Astrocyte (in vitro differentiated cells and primary cell): Measurements from ENCODE around the gene UQCC2. TPM values are rescaled to one million over a fixed set of nuclear protein-coding genes. Genes with fewer than 3 reads are reported as not detected.

Experiments used
- DNase-seq: peaks from one replicate; pipeline ENCODE4 v3.0.0-alpha.2; 2010; ENCODE audit warnings: low read depth
- FAIRE-seq: peaks from 2 replicates; lab custom pipeline; 2011; peaks lifted over from hg19 to GRCh38; lab: Jason Lieb, UNC
- H2AFZ ChIP-seq: 2 replicates; pipeline ENCODE4 v1.6.0; 2012; ENCODE audit warnings: low read depth, low read length, inconsistent platforms
- H3K27ac ChIP-seq: 2 replicates; pipeline ENCODE4 v1.5.1; 2011; ENCODE audit warnings: low read depth, low read length, inconsistent platforms
- H3K27me3 ChIP-seq: 2 replicates; pipeline ENCODE4 v1.6.0; 2011; ENCODE audit warnings: low read length, inconsistent platforms; ENCODE audit not compliant: insufficient read depth
- H3K36me3 ChIP-seq: 2 replicates; pipeline ENCODE4 v1.5.1; 2011; ENCODE audit warnings: low read length, inconsistent platforms; ENCODE audit not compliant: insufficient read depth
- H3K4me1 ChIP-seq: 2 replicates; pipeline ENCODE4 v1.5.1; 2011; ENCODE audit warnings: low read length, inconsistent platforms; ENCODE audit not compliant: insufficient read depth
- H3K4me2 ChIP-seq: 2 replicates; pipeline ENCODE4 v1.6.0; 2012; ENCODE audit warnings: low read length, inconsistent platforms
- H3K4me3 ChIP-seq: 2 replicates; pipeline ENCODE4 v1.5.1; 2011; ENCODE audit warnings: low read depth, mild to moderate bottlenecking, low read length, inconsistent platforms; ENCODE audit not compliant: insufficient read depth
- H3K79me2 ChIP-seq: 2 replicates; pipeline ENCODE4 v1.6.0; 2012; ENCODE audit warnings: mild to moderate bottlenecking, low read length, inconsistent platforms; ENCODE audit not compliant: insufficient read depth
- H3K9ac ChIP-seq: 2 replicates; pipeline ENCODE4 v1.6.0; 2012; ENCODE audit warnings: mild to moderate bottlenecking, low read length, inconsistent platforms
- H3K9me3 ChIP-seq: 2 replicates; pipeline ENCODE4 v1.5.1; 2012; ENCODE audit warnings: low read depth, mild to moderate bottlenecking, low read length, inconsistent platforms; ENCODE audit not compliant: insufficient read depth
- H4K20me1 ChIP-seq: 2 replicates; pipeline ENCODE4 v1.6.0; 2012; ENCODE audit warnings: low read length, inconsistent platforms; ENCODE audit not compliant: insufficient read depth
- H3K27ac Mint-ChIP-seq: one replicate; pipeline ENCODE4 v1.8.0; 2021; ENCODE audit warnings: mild to moderate bottlenecking, mixed read lengths; ENCODE audit not compliant: unreplicated experiment
- H3K27me3 Mint-ChIP-seq: one replicate; pipeline ENCODE4 v1.8.0; 2021; ENCODE audit warnings: low read depth, mixed read lengths; ENCODE audit not compliant: unreplicated experiment
- H3K36me3 Mint-ChIP-seq: one replicate; pipeline ENCODE4 v1.8.0; 2021; ENCODE audit warnings: low read depth, mixed read lengths; ENCODE audit not compliant: unreplicated experiment
- H3K4me1 Mint-ChIP-seq: one replicate; pipeline ENCODE4 v1.8.0; 2021; ENCODE audit warnings: low read depth, mixed read lengths; ENCODE audit not compliant: unreplicated experiment
- H3K4me3 Mint-ChIP-seq: one replicate; pipeline ENCODE4 v1.8.0; 2021; ENCODE audit warnings: mild to moderate bottlenecking, moderate library complexity, mixed read lengths; ENCODE audit not compliant: unreplicated experiment
- H3K9me3 Mint-ChIP-seq: one replicate; pipeline ENCODE4 v1.8.0; 2021; ENCODE audit warnings: mild to moderate bottlenecking, mixed read lengths; ENCODE audit not compliant: unreplicated experiment
- EZH2 ChIP-seq: IDR thresholded peaks from 2 replicates; pipeline ENCODE4 v1.6.1; 2012; ENCODE audit warnings: mild to moderate bottlenecking, low read length, inconsistent platforms; ENCODE audit not compliant: insufficient read depth
- total RNA-seq: library from RNA; stranded (reverse); gene quantifications from 2 replicates; pipeline ENCODE4 v1.2.1, GENCODE V29; 2021
- TF ChIP-seq, protein P1 (sequence below): IDR thresholded peaks from 2 replicates; pipeline ENCODE4 v1.5.1; 2011; ENCODE audit warnings: low read depth, mild to moderate bottlenecking, inconsistent platforms, low read length, moderate library complexity; ENCODE audit not compliant: insufficient read depth

Gene UQCC2
- total RNA-seq, 1 donor from 2014 or later, result 70.2 TPM

DNA sequence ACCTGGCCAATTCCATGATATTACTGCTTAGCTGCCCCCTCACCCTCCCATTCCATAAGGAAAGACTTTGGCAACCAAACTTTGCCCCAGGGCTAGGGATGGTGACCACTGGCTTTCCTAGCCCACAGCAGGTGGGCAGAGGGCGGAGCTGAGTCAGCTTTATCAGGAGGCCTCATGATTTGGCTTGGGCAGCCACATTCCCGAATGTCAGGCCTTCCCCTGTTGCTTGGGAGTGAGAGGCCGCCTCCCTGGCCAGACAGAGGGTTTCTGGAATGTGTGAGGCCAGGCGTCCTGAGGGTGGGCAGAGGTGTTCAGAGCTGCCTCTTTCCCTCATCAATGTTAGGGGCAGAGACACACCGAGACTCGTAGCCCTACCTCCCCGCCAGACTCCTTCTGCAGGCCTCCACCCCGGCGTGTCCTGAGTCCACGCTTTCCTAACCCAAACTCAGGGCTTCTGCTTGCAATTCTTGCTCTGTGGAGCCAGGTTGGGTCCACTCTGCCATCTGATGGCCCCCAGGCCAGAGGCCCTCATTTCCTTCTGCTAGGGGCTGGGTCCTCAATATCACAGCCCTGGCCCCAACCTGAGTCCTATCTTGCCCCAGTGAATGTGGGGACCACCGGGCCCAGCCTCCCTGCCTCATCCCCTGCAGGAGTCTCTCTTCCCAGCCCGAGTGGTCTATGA is 19.3 kb downstream of the UQCC2 start:
- Histone ChIP-seq H3K9me3 (no peaks in the 10 kb centered on the region), H3K27ac (no peak overlapping the region), H3K4me3 (no peak overlapping the region), H3K4me1 (peaks cover 45% of the 10 kb centered on the region), H3K79me2 (no peaks in the 10 kb centered on the region), H4K20me1 (peaks cover under 1% of the 10 kb centered on the region), H3K27me3 (no peaks in the 10 kb centered on the region), H2AFZ (no peak overlapping the region), H3K9ac (no peak overlapping the region), H3K4me2 (peak overlapping the region; percentile 25), H3K36me3 (no peaks in the 10 kb centered on the region)
- H3K4me1 Mint-ChIP-seq, result peaks cover 18% of the 10 kb centered on the region
- no peaks in the 10 kb centered on the region for H3K9me3 Mint-ChIP-seq
- no peak for FAIRE-seq
- DNase-seq, result peak; percentile 46
- H3K27me3 Mint-ChIP-seq, result no peaks in the 10 kb centered on the region
- no peak overlapping the region for H3K27ac Mint-ChIP-seq
- TF ChIP-seq, protein P1, sequence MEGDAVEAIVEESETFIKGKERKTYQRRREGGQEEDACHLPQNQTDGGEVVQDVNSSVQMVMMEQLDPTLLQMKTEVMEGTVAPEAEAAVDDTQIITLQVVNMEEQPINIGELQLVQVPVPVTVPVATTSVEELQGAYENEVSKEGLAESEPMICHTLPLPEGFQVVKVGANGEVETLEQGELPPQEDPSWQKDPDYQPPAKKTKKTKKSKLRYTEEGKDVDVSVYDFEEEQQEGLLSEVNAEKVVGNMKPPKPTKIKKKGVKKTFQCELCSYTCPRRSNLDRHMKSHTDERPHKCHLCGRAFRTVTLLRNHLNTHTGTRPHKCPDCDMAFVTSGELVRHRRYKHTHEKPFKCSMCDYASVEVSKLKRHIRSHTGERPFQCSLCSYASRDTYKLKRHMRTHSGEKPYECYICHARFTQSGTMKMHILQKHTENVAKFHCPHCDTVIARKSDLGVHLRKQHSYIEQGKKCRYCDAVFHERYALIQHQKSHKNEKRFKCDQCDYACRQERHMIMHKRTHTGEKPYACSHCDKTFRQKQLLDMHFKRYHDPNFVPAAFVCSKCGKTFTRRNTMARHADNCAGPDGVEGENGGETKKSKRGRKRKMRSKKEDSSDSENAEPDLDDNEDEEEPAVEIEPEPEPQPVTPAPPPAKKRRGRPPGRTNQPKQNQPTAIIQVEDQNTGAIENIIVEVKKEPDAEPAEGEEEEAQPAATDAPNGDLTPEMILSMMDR, result no peak
- TF ChIP-seq EZH2, result no peak
- H3K36me3 Mint-ChIP-seq, result peaks cover 19% of the 10 kb centered on the region
- H3K4me3 Mint-ChIP-seq, result no peak overlapping the region

DNA sequence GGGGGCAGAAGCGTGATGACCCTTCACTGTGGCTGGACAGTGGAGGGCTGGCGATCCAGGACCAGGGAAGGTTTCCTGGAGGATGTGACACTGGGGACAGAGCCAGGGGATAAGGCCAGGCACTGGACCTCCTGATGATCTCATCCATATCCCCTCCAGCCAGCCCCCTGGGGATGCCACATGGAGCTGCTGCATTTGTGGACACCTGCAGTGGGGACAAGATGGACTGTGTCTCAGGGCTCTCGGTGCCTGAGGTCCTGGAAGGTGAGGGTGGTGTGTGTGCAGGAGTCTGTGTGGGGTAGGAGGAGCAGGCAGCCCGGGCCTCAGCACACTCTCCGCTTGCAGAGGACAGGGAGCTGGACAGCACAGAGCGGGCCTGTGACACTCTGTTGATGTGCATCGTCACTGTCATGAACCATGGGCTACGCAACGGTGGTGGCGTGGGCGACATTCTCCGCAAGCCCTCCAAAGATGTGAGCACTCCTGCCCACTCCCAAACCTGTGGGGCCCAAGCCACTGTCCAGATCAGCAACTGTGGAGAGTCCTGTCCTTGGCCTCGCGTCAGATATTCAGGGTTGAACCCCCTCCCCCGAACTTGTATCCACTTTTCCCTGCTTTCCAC is 19.9 kb downstream of the UQCC2 start:
- H3K27ac ChIP-seq, result no peak overlapping the region
- H3K36me3 ChIP-seq, result no peaks in the 10 kb centered on the region
- H3K27me3 ChIP-seq, result no peaks in the 10 kb centered on the region
- no peaks in the 10 kb centered on the region for H4K20me1 ChIP-seq
- H2AFZ ChIP-seq, result no peak overlapping the region
- TF ChIP-seq, protein P1, result no peak
- TF ChIP-seq EZH2, result no peak
- DNase-seq, result no peak
- Mint-ChIP-seq H3K9me3 (no peaks in the 10 kb centered on the region), H3K4me3 (no peak overlapping the region), H3K36me3 (peaks cover 22% of the 10 kb centered on the region), H3K4me1 (peaks cover 18% of the 10 kb centered on the region), H3K27ac (no peak overlapping the region), H3K27me3 (no peaks in the 10 kb centered on the region)
- no peak for FAIRE-seq
- H3K4me1 ChIP-seq, result peaks cover 38% of the 10 kb centered on the region
- H3K4me2 ChIP-seq, result peak overlapping the region; percentile 25
- no peaks in the 10 kb centered on the region for H3K79me2 ChIP-seq
- H3K9me3 ChIP-seq, result no peaks in the 10 kb centered on the region
- H3K9ac ChIP-seq, result no peak overlapping the region
- no peak overlapping the region for H3K4me3 ChIP-seq

DNA sequence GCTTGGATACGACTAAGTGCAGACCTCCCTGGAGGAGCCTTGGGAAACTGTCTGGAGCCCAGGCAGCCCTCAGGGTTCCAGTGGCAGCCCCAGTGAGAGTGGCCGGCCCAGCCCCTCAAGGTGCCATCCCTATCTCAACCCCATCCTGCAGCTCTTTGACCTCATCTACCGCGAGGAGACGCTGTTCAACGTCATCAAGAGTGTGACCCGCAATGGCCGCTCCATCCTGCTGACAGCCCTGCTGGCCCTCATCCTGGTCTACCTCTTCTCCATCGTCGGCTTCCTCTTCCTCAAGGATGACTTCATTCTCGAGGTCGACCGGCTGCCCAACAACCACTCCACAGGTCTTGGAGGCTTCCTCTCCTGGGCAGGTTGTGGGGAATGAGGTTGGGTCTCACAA is 20.7 kb downstream of the UQCC2 start:
- no peak overlapping the region for H3K27ac Mint-ChIP-seq
- Histone ChIP-seq H3K4me3 (no peak overlapping the region), H3K9ac (no peak overlapping the region), H2AFZ (no peak overlapping the region), H3K9me3 (no peaks in the 10 kb centered on the region), H4K20me1 (no peaks in the 10 kb centered on the region), H3K27ac (no peak overlapping the region), H3K27me3 (no peaks in the 10 kb centered on the region), H3K79me2 (no peaks in the 10 kb centered on the region), H3K36me3 (no peaks in the 10 kb centered on the region), H3K4me1 (peaks cover 36% of the 10 kb centered on the region), H3K4me2 (no peak overlapping the region)
- peaks cover 25% of the 10 kb centered on the region for H3K36me3 Mint-ChIP-seq
- no peaks in the 10 kb centered on the region for H3K27me3 Mint-ChIP-seq
- FAIRE-seq (no peak), DNase-seq (no peak)
- H3K4me3 Mint-ChIP-seq, result no peak overlapping the region
- H3K4me1 Mint-ChIP-seq, result peaks cover 18% of the 10 kb centered on the region
- H3K9me3 Mint-ChIP-seq, result no peaks in the 10 kb centered on the region
- TF ChIP-seq, protein P1, result no peak
- no peak for TF ChIP-seq EZH2
